Fibroblast of pulmonary artery (primary cell): ENCODE results near the gene FHIP1A.

Experiments
- DNase-seq: peaks from one replicate; pipeline ENCODE4 v3.0.0-alpha.2; 2010; ENCODE audit warnings: low read depth
- H3K4me3 ChIP-seq: replicated peaks from 2 replicates; pipeline ENCODE4 v1.5.1; 2011; ENCODE audit warnings: low read depth, mild to moderate bottlenecking, control low read depth, low read length, moderate library complexity
- CTCF ChIP-seq: IDR thresholded peaks from 2 replicates; pipeline ENCODE4 v1.5.1; 2011; ENCODE audit warnings: mild to moderate bottlenecking, control low read depth, low read length, inconsistent platforms; ENCODE audit errors: missing control alignments

FHIP1A gene

DNA sequence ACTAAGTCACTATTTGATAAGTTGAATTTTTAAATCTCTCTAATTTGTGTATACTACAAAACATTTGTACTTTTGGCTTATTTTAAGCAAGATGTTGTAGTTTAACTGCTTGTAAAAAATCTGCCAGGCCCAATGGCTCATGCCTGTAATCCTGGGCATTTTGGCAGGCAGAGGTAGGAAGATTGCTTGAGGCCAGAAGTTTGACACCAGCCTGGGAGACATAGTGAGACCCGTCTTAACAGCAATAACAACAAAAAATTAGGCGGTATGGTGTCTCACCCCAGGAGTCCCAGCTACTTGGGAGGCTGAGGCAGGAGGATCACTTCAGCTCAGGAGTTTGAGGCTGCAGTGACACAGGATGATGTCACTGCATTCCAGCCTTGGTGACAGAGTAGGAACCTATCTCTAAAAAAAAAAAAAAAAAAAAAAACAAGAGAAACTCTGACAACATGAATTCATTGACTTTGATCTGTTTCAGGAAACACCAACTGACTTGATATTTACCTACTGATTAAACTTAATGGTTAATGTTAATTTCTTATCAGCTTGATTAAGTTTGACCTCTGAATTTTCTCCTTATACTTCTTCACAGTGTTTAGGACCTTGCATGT is 8.9 kb downstream of the FHIP1A start:
- H3K4me3 ChIP-seq: no peak overlapping the region
- DNase-seq: peak; percentile 16
- TF ChIP-seq CTCF: no peak

DNA sequence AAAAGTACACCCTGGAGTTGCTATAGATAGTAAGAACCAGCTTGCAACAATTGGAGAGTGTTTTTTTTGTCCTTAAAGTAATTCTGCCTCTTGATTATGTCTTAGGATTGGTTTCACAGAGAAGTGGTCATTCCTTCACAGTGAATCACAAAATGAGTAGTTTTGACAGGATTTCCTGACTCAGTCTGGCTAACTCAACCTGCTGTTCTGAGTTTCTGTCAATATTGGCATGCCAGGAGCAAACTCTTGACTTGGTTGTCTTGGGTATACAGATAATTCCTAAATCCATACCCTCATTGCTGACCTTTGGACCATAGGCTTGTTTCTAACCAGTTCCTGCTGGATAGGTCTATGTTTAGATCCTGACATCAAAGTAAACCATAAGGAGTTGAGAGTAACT is 9.4 kb downstream of the FHIP1A start:
- DNase-seq: peak; percentile 72
- TF ChIP-seq CTCF: no peak
- no peak overlapping the region for H3K4me3 ChIP-seq

DNA sequence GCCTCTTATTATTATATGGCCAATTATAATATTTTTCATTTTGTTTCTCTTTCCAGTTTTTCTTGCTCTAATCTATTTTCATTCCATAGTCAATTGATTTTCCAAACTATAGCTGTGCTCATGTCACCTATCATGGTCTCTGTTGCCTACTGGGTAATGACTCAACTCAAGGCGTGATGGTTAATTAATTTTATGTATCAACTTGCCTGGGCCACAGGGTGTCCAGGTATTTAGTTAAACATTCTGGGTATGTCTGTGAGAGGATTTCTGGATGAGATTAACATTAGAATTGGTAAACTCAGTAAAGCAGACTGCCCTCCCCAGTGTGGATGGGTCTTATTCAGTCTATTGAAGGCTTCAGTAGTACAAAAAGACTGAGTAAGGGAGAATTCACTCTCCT is 9.9 kb downstream of the FHIP1A start:
- H3K4me3 ChIP-seq: no peak overlapping the region
- TF ChIP-seq CTCF: no peak
- no peak for DNase-seq

- TF ChIP-seq CTCF: no peak
- H3K4me3 ChIP-seq: no peak overlapping the region
- DNase-seq: no peak
Observed at GRCh38 chr4:151420250-151420807, 11.4 kb downstream of the FHIP1A start.

GRCh38 chr4:151422854-151423253 is 13.9 kb downstream of the FHIP1A start:
- TF ChIP-seq CTCF: no peak
- H3K4me3 ChIP-seq: no peak overlapping the region
- no peak for DNase-seq

DNA sequence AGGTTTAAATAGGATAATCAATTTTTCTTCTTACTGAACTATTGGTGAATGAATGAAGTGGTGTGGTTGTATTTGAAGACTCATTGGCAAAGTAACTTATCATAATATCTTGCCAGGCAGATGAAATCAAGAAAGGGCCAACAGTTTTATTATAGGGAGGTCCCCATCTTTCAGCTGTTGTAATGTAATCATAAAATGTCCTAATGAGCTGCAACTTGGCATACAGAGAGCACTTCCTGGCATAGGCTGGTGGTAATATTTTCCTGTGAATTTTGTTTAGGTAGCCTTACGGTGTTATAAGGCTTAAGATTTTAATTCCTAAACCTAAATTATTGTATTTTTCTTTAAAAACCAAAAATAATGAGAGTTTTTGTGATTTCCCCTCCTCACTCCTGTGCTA is 17.5 kb downstream of the FHIP1A start:
- no peak for TF ChIP-seq CTCF
- H3K4me3 ChIP-seq: no peak overlapping the region

DNA sequence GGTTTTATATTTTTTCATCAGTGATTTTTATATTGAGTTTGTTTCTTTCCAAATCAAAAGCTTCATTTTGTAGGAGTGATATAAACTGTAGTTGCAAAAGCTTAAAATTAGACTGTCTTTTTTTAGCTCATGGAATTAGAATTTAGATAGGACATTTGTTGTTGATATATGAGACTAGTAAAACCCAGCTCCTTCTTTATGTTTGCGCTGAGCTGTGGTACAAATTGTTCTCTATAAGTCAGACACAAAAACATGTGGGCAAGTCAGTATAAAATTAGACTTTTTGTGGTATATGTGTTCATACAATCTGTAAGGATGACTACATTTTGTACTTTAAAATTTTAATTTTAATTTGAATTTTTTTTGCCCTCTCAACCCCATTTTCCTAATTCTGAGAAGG is 18.3 kb downstream of the FHIP1A start:
- no peak for DNase-seq
- TF ChIP-seq CTCF: no peak
- no peak overlapping the region for H3K4me3 ChIP-seq

More for the DNA sequence above, 17.5 kb downstream of the FHIP1A start:
- no peak for DNase-seq
